Stimulated activated naive CD8-positive, alpha-beta T cell treated with anti-CD3 and anti-CD28 coated beads, Interleukin-15, Interleukin-2, amounts not matched to agents 100 ng/mL and 50 ng/mL, for 24 hours (primary cell): Measurements from ENCODE around the gene COX6B2.
A peak's percentile ranks its signal among the peaks of the same experiment; 100 is the strongest.

Experiments
- H3K27ac Mint-ChIP-seq: one replicate; pipeline ENCODE4 v1.8.0; 2021; ENCODE audit warnings: mild to moderate bottlenecking, mixed read lengths
- H3K27me3 Mint-ChIP-seq: one replicate; pipeline ENCODE4 v1.8.0; 2021; ENCODE audit warnings: mixed read lengths
- H3K36me3 Mint-ChIP-seq: one replicate; pipeline ENCODE4 v1.8.0; 2021; ENCODE audit warnings: low read depth, mixed read lengths
- H3K4me1 Mint-ChIP-seq: one replicate; pipeline ENCODE4 v1.8.0; 2021; ENCODE audit warnings: low read depth, mixed read lengths
- H3K4me3 Mint-ChIP-seq: one replicate; pipeline ENCODE4 v1.8.0; 2021; ENCODE audit warnings: mild to moderate bottlenecking, mixed read lengths
- H3K9me3 Mint-ChIP-seq: one replicate; pipeline ENCODE4 v1.8.0; 2021; ENCODE audit warnings: mixed read lengths

Gene COX6B2

DNA sequence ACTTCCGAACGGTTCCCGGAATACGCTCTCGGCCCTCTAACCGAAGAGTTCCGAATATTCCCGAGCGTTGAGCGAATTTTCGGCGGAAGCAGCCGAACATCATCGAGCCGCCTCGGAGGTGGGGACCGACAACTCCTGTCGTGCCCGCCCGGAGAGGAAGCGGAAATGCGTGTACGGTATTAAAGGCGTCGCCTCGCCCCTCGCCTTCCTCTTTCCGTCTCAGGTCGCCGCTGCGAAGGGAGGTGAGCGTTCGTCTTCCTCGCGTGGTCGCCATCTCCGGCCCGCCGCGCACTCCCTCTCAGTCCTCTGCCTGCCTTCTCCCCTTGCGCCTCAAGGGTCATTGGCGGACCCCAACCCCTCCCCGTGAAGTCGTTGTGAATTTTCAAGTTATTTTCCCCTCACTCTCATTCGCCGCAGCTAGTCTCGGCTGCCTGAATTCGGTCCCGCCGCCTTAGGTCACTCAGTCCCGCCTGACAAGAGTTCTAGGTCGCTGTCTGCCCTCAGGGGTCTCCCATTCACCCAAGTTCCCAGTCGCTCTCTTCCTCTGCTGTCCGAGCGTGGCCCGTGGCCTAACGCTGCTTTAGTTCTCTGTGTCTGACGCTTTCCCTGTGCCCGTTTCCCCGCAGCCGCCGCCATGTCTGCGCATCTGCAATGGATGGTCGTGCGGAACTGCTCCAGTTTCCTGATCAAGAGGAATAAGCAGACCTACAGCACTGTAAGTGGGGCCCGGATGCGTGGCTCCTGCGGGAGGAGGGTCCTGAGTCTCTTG is 31.4 kb upstream of the COX6B2 start, which contains the start of gene RPL28:
TSS of gene RPL28 (plus strand) at position 209 of the 769 bp plus-strand sequence. CDS start at position 635, 426 bp downstream.
- H3K4me1 Mint-ChIP-seq, result peaks cover 65% of the 10 kb centered on the region
- H3K27ac Mint-ChIP-seq, result peak within 1 kb of the TSS; percentile 100
- H3K4me3 Mint-ChIP-seq, result peak within 1 kb of the TSS; percentile 100
- H3K27me3 Mint-ChIP-seq, result no peaks in the 10 kb centered on the region
- H3K9me3 Mint-ChIP-seq, result no peaks in the 10 kb centered on the region
- peaks cover 51% of the 10 kb centered on the region for H3K36me3 Mint-ChIP-seq

DNA sequence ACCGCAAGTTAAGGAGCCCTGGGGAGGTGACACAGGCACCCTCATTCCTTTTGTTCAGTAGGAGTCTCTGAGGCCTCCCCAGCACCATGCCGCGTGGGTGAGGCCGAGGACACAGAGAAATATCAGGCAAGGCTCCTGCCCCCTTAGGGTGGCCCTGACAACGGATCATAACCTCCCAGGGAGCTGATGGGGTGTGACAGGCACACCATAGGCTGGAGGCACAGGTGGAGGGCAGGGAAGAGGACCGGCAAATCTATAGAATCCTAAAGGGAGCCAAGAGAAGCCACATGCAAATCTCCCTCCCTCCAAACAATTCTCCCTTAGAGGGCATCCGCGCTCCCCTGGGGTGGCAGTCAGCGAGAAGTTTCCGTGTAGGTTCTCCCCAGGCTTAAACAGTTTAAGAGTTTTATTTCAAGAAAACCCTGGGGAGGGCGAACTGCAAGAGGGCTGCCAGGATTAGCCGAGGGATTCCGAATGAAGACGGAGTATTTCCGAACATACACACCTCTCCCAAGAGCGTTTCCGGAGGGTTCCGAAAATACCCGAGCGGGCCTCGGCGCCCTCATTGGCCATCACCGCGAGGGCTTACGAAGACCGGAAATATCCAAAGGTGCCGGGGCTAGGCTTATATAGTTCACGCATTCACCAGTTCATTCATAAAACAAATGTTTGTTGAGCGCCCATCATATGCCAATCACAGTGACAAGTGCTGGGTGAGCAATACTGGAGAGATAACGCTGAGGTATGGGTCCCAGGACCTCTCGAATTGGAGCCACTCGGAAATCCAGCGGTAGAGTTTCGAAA is 30.6 kb upstream of the COX6B2 start:
- Mint-ChIP-seq H3K36me3 (peaks cover 44% of the 10 kb centered on the region), H3K4me3 (peak overlapping the region; percentile 100), H3K27me3 (no peaks in the 10 kb centered on the region), H3K4me1 (peaks cover 57% of the 10 kb centered on the region), H3K27ac (peak overlapping the region; percentile 100), H3K9me3 (no peaks in the 10 kb centered on the region)

DNA sequence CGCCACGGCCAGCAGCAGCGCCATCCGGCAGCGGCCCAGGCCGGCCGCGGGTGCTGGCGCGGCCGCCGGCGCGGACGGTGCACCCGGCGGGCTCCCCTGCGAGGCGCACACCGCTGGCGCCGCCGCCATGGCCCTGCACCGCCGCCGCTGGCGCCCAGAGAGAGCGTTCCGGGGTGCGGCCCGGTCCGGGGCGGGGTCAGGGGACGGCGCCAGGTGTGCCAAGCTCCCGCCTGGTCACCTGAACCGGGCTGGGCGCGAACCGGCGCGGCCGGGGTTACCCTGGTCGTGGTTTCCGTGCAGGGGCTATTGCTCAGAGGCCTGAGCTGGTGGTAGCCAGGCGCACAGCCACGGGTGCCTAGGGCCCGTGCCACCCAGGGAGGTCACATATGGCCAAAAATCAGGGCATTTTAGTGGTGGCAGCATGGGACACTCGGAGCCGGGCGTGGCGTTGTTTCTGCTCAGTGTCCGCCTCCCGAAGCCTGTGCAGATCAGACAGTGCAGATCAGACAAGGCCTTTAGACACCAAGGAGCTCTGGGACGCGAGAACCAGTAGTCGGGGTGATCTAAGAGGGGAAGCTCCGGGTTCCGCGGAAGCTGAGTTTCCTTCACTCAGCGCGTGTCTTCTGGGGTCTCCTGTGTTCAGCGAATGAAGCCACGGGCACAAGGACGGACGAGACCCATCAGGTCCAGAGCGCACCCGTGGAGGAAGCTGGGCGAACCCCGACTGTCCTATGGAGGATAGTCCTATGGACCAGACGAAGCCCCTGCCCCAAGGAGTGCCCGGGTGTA is 29.8 kb upstream of the COX6B2 start, which contains the start of gene TMEM238:
TSS of gene TMEM238 (minus strand) at position 162 of the 789 bp plus-strand sequence. CDS start at position 129, 33 bp downstream.
- Mint-ChIP-seq H3K9me3 (no peaks in the 10 kb centered on the region), H3K4me1 (peaks cover 49% of the 10 kb centered on the region), H3K27me3 (no peaks in the 10 kb centered on the region), H3K36me3 (peaks cover 38% of the 10 kb centered on the region), H3K27ac (peak within 1 kb of the TSS; percentile 100), H3K4me3 (peak within 1 kb of the TSS; percentile 100)

DNA sequence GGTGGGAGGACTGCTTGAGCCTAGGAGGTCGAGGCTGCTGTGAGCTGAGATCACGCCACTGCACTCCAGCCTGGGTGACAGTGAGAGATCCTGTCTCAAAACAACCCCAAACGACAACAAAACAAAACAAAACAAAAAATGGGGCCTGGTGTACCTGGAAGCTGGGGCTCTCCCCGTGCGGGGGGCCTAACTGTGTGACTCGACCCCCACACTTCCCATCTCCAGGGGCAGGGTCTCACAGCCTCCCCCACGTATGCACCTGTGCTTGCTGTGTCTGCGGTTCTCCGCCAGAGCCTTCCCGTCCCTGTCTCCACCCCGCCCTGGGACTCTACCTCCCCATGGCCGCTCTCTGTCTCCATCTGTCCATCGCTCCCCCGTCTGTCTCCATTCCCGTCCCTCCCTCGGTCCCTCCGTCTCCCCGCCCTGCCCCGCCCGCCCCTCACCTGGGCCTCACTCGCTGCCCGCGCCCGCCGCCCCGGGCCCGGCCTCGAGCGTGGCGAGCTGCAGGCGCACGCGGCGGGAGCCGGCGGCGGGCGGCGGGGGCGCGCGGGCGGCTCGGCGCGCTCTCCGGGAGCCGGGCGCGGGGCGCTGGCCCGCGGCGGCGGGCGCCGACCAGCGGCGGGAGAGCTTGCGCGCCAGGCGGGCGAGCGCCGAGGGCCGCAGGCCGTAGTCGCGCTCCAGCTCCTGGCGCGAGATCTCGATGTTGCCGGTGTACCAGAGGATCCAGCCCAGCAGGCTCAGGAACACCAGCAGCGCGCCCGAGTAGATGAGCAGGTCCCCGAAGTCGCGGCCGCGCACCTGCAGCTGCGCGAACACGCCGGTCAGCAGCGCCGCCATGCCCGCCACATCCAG is 29.0 kb upstream of the COX6B2 start:
- H3K4me1 Mint-ChIP-seq, result peaks cover 42% of the 10 kb centered on the region
- H3K36me3 Mint-ChIP-seq, result peaks cover 32% of the 10 kb centered on the region
- peak overlapping the region; percentile 90 for H3K4me3 Mint-ChIP-seq
- H3K27me3 Mint-ChIP-seq, result no peaks in the 10 kb centered on the region
- H3K9me3 Mint-ChIP-seq, result no peaks in the 10 kb centered on the region
- H3K27ac Mint-ChIP-seq, result peak overlapping the region; percentile 95

DNA sequence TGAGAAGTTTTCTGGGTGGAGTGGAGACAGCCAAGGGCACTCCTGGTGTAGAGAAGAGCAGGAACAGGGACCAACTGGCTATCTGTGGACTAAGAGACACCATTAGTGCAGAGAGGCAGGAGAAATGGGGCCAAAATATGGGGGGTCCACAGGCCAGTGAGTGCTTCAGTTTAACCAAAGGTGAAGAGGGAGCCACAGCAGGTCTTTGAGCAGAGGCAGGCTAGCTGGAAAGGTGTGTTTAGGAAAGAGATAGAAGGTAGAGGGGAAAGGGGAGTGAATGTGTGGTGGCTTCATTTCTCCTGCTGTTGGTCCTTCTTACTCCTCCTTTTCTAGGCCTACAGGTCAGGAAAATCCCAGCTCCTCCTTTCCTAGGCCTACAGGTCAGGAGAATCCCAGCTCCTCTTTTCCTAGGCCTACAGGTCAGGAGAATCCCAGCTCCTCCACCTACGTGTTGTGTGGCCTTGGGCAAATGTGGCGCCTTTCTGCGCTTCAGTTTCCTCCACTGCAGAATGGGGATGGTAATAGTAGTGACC is 28.1 kb upstream of the COX6B2 start:
- Mint-ChIP-seq H3K4me1 (peaks cover 33% of the 10 kb centered on the region), H3K27me3 (no peaks in the 10 kb centered on the region), H3K9me3 (no peaks in the 10 kb centered on the region), H3K4me3 (peak overlapping the region; percentile 90), H3K27ac (peak overlapping the region; percentile 95), H3K36me3 (peaks cover 25% of the 10 kb centered on the region)

DNA sequence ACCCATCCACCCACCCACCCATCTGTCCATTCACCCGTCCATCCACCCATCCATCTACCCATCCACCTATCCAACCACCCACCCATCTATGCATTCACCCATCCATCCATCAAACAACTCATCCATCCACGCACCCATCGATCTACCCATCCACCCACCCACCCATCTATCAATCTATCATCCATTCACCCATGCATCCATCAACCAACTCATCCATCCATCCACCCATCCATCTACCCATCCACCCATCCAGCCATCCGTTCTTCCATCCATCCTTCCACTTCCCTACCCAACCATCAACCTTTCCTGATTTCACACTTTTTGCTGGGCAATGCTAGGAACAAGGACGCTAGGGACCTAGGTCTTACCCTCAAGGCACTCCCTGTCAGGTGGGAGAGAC is 27.5 kb upstream of the COX6B2 start:
- H3K36me3 Mint-ChIP-seq, result peaks cover 19% of the 10 kb centered on the region
- H3K4me1 Mint-ChIP-seq, result peaks cover 29% of the 10 kb centered on the region
- no peaks in the 10 kb centered on the region for H3K27me3 Mint-ChIP-seq
- peak overlapping the region; percentile 90 for H3K4me3 Mint-ChIP-seq
- H3K27ac Mint-ChIP-seq, result no peak overlapping the region
- no peaks in the 10 kb centered on the region for H3K9me3 Mint-ChIP-seq

DNA sequence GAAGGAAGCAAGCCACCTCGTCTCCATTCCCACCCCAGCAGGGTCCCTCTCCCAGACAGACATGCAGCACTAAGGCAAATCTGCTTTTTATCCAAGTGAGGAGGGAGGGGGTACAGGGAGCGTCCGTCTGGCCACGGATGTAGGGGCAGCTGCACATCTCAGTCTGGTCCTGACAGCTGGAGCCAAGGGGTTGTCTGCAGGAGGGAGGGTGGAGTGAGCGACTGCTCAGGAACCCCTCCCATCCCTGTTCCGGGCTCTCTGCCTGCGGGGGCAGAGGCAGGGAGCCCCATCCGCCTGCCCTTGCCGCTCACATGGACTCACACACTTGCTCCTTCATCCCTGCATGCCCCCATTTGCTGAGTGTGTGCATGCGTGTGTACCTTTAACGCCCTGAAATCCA is 24.7 kb upstream of the COX6B2 start:
- H3K27me3 Mint-ChIP-seq, result peaks cover 6% of the 10 kb centered on the region
- peaks cover 15% of the 10 kb centered on the region for H3K4me1 Mint-ChIP-seq
- no peak overlapping the region for H3K4me3 Mint-ChIP-seq
- no peak overlapping the region for H3K27ac Mint-ChIP-seq
- H3K36me3 Mint-ChIP-seq, result peaks cover 5% of the 10 kb centered on the region
- H3K9me3 Mint-ChIP-seq, result no peaks in the 10 kb centered on the region

DNA sequence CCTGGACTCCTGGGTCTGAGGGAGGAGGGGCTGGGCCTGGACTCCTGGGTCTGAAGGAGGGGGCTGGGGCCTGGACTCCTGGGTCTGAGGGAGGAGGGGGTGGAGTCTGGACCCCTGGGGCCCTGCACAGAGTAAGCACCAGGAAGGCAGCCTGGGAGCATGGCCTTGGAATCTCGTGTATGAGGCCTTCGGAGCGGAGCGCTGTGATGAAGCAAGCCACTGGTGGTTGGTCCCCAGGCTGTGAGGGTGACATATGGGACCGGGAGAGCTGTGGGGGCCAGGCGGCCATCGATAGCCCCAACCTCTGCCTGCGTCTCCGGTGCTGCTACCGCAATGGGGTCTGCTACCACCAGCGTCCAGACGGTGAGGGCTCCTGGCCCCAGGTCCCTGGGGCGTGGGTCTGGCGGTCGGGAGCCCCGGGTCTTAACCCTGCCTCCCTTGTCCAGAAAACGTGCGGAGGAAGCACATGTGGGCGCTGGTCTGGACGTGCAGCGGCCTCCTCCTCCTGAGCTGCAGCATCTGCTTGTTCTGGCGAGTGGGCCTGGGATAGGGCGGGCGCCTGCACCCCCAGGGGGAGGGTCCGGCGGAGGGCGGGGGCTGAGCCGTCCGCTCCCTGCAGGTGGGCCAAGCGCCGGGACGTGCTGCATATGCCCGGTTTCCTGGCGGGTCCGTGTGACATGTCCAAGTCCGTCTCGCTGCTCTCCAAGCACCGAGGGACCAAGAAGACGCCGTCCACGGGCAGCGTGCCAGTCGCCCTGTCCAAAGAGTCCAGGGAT is 23.0 kb upstream of the COX6B2 start:
- Mint-ChIP-seq H3K9me3 (no peaks in the 10 kb centered on the region), H3K27ac (no peak overlapping the region), H3K36me3 (peaks cover 5% of the 10 kb centered on the region), H3K4me1 (peaks cover 10% of the 10 kb centered on the region), H3K4me3 (no peak overlapping the region), H3K27me3 (peaks cover 11% of the 10 kb centered on the region)

DNA sequence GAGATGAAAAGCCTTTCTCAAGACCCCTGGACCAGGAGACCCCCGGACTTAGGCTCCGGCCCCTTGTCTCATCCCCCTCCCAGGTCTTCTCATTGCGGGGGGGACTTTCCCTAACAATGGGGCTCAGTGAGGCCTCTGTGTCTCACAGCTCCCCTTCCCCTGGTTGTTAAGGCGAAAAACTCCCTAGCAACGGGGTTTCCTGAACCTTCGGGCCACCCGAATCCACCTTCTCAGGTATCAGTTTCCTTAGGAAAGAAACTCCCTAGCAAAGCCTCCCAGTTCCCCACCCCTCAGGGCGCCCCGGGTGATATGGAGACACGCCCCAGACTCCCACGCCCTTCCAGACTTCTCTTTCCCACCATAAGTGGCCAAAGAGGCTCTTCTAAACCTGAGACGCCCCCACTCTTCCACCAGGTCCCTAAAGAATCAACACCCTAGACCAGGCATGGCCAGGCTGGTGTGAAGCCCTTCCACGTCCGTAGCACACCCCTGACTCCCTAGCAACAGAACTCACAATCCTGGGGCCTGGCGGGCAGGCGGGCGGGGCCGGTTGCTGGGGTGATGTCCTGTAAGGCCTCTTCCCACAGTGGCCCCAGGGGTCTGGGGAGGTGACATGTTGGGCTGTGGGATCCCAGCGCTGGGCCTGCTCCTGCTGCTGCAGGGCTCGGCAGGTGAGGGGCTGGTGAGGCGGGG is 21.9 kb upstream of the COX6B2 start, which contains the start of gene TMEM190:
TSS of gene TMEM190 (plus strand) at position 586 of the 693 bp plus-strand sequence. CDS start at position 614, 28 bp downstream.
- peaks cover 20% of the 10 kb centered on the region for H3K27me3 Mint-ChIP-seq
- no peaks in the 10 kb centered on the region for H3K36me3 Mint-ChIP-seq
- H3K27ac Mint-ChIP-seq, result no peak within 1 kb of the TSS
- no peak within 1 kb of the TSS for H3K4me3 Mint-ChIP-seq
- no peaks in the 10 kb centered on the region for H3K9me3 Mint-ChIP-seq
- H3K4me1 Mint-ChIP-seq, result peaks cover 11% of the 10 kb centered on the region

DNA sequence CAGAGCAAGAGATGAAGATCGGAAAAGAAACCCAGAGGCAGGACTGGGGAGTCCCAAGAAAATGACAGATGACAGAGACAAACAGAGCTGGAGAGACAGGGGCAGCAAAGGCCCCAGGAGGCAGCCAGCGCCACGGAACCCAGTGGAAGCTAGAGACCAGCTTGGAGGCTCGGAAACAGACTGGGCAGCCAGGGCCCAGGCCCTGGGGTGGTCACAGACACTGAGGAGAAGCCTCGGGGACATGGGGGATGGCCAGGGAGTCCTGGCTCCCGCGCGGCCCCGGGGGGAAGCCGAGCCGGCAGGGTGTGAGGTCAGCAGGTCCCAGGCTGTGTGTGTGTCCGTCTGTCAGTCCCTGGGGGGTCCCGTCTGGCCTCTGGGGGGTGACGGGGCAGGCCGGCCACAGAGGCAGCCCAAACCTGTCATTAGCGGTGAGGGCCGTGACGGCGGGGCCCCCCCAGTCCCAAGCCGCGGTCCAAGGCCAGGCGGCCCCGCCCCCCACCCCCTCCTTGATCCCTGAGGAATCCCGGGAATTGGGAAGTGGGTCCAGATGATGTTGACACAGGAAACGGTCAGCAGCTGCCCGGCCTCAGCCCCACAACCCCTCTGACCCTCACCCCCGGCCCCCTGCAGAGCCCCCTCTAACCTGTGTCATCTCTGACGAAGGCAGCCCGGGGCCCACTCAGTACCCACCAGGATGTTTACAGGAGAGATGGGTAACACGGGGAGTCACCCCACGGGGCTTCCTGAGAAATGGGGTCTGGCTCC is 19.7 kb upstream of the COX6B2 start:
- peak overlapping the region; percentile 71 for H3K27ac Mint-ChIP-seq
- H3K4me1 Mint-ChIP-seq, result peaks cover 21% of the 10 kb centered on the region
- no peak overlapping the region for H3K4me3 Mint-ChIP-seq
- no peaks in the 10 kb centered on the region for H3K9me3 Mint-ChIP-seq
- H3K36me3 Mint-ChIP-seq, result no peaks in the 10 kb centered on the region
- peaks cover 36% of the 10 kb centered on the region for H3K27me3 Mint-ChIP-seq

DNA sequence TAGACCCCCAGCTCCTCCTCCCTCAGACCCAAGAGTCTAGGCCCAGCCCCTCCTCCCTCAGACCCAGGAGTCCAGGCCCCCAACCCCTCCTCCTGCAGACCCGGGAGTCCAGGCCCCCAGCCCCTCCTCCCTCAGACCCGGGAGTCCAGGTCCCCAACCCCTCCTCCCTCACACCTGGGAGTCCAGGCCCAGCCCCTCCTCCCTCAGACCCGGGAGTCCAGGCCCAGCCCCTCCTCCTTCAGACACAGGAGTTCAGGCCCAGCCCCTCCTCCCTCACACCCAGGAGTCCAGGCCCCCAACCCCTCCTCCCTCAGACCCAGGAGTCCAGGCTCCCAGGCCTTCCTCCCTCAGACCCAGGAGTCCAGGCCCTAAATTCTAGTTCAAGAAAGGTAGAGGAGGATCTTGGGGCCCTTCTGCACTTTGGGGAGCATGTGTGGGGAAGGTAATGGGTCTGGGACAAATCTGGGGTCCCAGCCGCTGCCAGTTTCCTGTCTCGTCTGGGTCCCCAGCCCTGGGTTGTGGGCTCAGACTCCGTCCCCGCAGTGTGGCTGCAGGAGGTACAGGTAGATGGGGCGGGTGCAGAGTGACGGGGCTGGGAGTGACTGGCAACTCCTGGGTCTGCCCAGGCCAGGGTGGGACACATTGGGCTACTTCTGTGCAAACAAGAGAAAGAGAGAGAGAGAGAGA is 18.9 kb upstream of the COX6B2 start:
- peaks cover 21% of the 10 kb centered on the region for H3K4me1 Mint-ChIP-seq
- peak overlapping the region; percentile 71 for H3K27ac Mint-ChIP-seq
- H3K9me3 Mint-ChIP-seq, result no peaks in the 10 kb centered on the region
- H3K27me3 Mint-ChIP-seq, result peaks cover 36% of the 10 kb centered on the region
- no peak overlapping the region for H3K4me3 Mint-ChIP-seq
- no peaks in the 10 kb centered on the region for H3K36me3 Mint-ChIP-seq
